Mucosa of gallbladder (tissue), 1 donor: Measurements from ENCODE around the gene GPBAR1. TPM values are rescaled to one million over a fixed set of nuclear protein-coding genes. Genes with fewer than 3 reads are reported as not detected.

Source experiments
- DNase-seq: peaks from one replicate; pipeline ENCODE4 v3.0.0-alpha.2; 2020; ENCODE audit warnings: low spot score
- total RNA-seq: library from RNA; stranded (reverse); gene quantifications from one replicate; pipeline ENCODE4 v1.2.1, GENCODE V29; 2021
- donor health status: DM: no; HTN: no; CAD: no.

Gene GPBAR1
- total RNA-seq, 1 donor from 2014 or later, result 49.3 TPM

DNA sequence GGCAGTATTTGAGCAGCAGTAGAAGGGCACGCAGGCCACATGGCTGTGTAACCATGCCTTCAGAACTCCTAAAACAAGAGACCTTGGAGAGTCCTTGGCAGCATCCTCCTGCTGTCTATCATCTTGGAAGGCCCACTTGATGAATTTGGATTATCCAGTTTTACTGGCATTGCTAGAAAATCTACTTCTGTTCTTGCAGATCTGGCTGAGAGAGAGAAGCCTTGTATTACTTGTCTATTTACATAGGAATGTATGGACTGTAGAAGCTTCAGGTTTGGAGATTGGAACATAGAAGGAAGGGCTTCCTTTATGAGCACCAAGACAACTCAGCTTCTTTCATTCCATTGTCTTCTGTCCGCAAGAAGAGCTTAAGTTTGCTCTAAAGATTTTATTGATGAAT, 16.1 kb upstream of the GPBAR1 start:
- DNase-seq, result no peak

DNA sequence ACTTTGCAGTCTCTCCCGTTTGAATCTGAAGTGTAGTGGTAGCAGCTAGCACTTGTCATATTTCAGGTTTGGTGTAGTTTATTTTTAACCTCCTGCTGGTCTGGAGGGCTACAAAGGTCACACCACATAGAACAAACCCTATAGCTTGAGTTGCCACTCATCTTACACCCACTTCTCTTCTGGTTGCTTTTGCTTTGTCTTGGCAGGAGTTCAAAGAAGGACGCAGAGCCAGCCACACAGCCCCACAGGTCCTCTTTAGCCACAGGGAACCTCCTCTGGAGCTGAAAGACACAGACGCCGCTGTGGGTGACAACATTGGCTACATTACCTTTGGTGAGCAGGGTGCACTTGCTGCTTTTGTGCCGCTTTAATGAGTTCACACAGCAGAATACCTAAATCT, 15.6 kb upstream of the GPBAR1 start:
- no peak for DNase-seq

DNA sequence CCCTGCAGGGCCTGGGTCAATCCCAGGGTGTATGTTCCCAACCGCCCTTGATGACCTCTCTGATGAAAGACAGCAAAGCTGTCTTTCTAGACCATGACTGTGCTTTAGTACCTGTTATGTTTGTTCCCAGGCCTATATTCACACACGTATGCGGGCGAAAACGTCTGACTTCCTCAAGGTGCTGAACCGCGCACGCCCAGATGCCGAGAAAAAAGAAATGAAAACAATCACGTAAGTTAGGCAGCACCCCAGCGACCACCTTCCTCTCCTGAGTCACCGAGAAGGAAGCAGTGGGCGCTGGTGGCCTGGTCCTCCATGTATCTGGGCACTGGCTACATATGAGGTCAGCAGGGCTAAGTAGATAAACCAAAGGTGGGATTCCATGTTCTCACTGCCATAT, 11.1 kb upstream of the GPBAR1 start:
- DNase-seq, result no peak

DNA sequence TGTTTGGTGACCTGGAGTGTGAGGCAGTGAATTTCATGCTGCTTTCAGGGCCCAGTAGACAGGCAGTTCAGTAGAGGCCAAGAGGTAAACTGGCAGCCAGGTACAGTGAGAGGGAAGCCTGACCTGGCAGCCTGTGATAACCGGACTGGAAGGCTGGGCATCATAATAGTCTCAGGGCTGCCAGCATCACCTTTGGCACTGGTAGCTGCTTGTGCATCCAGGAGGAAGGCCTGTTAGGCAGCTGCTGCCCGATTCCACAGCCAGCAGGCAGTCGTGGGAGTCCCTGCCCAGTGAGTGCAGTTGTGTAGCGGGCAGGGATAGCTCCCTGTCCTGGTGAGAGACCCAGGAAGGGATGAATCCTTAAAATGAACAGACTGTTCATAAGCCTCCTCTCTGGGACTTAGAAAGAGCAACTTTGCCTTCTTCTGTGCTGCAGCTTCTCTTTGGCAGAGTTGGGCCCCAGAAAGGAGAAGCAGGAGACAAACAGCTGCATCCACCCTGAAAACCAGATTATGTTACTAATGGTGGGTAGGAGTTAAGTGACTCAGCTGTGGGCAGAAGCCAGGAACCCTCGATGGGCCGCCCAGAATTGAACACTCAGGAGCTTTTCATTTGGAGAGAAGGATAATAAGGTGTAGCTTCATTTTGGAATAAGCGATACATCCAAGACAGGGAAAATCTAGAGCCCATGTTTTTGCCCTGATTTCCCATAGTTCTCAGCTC, 8.1 kb upstream of the GPBAR1 start:
- DNase-seq, result no peak

DNA sequence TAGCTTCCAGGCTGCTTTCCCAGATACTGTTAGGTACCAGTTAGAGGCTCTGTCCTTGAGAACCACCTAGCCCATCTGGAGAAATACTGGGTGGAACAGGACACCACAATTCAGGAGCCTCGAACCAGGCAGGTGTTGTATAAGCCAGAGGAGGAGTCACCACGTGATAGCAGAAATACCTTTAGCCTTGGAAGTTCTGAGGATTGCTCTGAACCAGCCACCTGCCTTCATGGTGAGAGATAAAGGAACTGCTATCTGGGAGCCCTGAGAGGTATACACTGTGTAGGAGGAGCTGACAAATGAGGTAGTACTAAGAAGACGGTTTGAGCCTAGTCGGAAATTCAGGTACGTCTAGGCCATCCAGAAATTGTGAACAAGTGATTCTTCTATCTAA, 7.6 kb upstream of the GPBAR1 start:
- no peak for DNase-seq

DNA sequence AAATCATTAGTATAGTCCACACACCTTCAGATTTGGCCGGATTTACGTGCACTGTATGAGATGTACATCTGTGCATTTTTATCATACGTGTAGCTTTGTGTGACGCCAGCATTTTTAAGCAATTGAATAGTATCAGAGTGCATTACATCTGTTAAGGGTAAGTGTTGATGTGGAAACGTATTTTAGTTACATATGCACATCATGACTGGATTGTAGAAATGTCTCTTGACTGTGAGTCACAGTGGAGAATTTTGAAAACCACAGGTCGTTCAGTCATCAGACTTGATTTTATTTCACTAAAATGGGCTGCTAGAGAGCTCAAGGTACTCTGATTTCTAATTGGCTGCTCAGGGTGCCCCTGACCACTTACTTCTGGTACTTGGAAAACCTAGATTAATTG, 5.4 kb upstream of the GPBAR1 start:
- no peak for DNase-seq

DNA sequence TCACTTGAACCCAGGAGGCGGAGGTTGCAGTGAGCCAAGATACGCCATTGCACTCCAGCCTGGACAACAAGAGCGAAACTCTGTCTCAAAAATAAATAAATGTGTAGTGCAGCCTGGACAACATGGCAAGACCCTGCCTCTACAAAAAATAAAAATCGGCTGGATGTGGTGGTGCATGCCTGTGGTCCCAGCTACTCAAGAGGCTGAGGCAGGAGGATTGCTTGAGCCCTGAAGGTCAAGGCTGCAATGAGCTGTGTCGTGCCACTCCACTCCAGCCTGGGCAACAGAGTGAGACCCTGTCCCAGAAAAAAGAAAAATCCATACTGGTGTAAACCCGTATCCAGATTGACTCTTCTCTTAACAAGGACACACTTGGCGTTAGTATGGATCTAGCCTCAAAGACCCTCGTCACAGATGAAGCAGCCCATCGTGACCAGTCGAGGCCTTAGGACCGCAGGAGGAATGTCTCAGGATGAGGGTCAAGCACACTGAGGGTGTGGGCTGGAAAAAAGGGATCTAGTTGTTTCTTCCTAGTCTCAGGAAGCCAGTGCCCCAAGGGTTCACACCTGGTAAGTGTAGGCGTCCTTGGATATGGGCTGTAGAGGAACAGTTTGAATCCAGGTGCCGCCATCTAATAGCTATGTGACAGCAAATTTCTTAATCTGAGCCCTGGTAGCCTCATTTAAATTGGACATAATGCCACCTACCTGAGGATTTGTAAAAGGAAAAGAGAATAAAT, 4.0 kb upstream of the GPBAR1 start:
- no peak for DNase-seq

DNA sequence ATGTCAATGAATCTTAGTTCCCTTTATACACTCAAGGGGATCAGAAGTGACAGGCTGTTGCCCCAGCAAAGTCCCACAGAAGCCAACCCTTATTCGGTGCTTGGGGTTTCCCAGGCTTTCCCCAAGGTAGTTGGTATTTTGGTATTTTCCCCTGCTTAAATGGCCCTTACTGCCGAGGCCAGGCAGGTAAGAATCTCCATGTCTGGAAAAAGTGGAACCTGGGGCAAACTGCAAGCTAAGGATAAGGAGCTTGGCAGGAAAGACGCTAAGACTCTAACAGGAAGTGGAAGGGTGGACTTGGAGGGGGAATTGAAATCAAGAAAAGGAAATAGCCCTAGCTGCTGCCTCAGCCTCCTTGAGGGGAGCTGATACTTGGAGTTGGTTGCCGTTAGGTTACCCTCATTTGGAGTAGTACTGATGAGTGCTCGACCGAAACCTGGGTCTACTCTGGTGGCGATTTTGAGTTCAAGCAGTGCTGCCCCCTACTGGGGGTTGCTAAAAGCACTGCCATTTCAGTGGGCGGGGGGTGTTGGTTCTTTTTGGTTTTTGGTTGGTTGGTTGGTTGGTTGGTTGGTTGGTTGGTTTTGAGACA, 3.3 kb upstream of the GPBAR1 start:
- no peak for DNase-seq

DNA sequence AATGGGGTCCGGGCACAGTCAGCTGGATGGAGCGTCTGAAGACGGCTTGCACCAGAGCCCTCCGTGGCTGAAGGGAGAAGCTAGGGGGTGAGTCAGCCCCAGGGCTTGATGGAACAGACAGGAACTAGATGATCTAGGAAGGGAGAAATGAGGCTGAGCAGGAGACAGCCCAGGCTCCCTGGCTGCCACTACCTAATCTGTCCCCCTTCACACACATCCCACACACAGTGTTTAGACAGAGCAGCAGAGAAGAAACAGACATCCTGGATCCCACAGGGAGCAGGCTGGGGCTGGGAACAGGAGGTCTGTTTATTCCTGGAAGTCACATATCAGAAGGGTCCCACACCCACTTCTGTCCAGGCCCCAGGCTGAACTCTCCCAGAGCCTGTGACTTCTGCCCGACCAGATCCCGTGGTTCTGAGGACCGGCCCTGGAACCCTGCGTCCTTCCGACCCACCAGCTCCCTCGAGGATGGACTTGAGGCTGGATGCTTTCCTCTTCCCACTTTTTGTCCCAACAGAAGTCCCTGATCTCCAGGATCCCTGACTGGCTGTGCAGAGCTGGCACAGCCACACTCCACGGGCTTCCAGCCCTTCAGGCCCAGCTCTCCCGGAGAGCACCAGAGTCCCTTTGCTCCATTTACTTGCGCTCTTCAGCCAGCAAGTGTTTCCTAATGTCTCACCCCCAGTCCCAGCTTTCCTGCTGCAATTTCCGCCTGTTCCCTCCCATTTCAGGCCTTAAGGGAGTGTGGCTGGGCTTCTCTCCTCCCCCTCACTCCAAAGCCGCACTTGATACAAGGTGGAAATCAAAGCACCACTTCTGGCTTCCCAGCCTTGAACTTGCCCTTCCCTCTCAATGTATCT, 1.5 kb upstream of the GPBAR1 start:
- DNase-seq, result peak; percentile 79

DNA sequence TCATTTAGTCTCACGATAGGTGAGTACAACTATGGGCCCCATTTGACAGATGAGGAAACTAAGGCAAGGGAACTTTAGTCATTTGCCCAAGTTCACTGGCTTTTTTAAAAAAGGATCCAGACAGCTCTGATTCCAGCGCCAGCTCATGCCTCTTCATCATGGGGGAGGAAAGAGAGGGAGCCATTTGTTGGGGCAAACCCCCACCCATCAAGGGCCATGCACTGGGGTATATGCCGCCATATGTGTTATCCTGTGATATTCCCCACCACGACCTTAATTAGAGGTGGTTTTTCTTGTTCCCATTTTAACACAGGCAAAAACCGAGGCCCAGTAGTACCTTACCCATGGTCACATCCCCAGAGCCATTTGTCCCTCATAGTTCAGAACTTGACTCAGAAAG, 649 bp upstream of the GPBAR1 start:
- DNase-seq, result no peak

DNA sequence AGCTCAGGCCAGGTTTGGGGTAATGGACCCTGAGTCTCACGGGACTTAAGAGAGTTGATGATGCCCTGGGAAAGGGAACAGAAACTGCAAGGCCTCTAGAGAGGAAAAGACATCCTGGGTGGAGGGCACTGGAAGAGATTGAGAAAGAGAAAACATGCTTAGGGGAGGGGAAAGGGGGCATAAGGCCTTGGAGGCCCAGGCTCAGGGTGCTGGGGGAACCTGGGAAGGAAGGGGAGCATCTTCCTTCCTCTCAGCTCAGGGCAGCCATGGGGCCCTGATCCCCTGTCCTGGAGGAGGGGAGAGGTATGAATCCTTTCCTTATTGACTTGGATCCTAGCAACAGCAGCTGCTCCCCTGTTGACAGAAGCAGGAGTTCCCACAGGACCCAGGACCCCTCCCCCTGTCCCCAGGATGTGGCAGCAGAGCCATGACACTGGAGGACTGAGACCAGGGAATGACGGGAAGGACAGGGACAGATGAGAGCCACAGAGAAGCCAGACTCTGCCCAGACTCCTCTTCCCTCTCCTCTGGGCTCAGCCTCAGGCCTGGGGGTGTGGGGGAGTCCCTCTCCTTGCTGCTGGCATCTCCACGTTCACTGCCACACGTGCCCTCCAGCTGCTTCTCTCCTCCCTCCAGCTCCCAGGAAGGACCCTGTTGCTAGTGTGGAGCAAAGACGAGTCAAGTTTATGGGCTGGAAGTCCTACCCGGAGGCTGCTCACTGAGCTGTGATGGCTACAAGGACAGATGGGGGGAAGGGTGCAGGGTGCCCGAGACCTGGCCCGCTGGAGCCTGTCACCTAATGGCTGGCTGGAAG, 815 bp downstream of the GPBAR1 start:
- no peak for DNase-seq

DNA sequence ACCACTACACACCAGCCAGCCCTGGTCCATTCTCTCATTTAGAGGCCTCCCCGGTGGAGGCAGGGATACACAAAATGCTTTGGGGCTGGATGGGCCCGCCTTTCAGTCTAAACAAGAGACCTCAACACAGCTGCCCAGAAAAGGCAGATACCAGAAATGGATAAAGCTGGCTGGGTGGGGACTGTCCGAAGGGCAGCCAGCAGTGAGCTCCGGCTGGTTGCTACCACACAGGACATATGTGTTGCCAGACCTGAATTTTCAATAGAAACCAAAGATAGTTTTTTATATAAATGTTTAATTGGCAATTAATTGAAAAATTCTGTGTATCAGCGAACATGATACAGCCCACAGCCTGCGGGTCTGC, 1.4 kb downstream of the GPBAR1 start:
- DNase-seq, result no peak

DNA sequence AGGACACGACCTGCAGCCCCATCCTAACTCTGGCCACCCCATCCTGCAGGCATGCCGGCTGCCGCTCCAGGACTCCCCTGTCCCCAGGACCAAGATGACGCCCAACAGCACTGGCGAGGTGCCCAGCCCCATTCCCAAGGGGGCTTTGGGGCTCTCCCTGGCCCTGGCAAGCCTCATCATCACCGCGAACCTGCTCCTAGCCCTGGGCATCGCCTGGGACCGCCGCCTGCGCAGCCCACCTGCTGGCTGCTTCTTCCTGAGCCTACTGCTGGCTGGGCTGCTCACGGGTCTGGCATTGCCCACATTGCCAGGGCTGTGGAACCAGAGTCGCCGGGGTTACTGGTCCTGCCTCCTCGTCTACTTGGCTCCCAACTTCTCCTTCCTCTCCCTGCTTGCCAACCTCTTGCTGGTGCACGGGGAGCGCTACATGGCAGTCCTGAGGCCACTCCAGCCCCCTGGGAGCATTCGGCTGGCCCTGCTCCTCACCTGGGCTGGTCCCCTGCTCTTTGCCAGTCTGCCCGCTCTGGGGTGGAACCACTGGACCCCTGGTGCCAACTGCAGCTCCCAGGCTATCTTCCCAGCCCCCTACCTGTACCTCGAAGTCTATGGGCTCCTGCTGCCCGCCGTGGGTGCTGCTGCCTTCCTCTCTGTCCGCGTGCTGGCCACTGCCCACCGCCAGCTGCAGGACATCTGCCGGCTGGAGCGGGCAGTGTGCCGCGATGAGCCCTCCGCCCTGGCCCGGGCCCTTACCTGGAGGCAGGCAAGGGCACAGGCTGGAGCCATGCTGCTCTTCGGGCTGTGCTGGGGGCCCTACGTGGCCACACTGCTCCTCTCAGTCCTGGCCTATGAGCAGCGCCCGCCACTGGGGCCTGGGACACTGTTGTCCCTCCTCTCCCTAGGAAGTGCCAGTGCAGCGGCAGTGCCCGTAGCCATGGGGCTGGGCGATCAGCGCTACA, 2.1 kb downstream of the GPBAR1 start:
- DNase-seq, result no peak

DNA sequence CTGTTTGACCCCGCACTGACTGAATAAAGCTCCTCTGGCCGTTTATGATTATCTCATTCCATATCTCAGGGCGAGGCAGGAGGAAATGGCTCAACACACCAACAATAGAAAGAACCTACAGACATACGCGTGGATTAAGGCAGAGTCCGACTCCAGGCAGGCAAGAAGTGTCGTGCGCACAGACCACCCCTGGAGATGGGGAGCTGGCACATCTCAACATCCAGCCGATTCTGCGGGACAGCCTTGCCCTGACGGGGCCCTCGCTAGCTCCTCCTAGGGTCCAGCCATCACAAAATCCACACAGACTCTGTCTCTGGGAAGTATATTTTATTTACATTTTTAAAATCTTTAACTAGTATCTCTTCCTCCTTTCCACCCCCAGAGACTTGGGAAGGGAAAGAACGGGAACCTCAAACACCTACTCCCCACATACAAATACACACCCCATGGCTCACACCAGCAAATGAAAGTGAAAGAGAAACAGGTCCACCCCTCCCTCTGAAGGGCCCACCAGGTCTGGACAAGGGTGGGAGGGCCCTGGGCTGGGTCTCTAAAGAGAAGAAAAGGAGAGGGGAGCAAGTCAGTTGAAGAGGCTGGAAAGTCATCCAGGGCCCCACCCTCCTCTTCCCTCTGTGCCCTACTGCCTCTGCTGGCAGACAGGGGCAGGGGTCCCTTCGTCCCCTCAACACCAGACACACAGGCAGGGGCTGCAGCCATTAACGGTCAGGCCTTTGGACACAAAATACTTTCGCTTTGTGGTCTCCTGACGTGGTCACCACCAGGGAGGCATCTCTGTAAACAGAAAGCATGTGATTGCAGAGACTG, 3.2 kb downstream of the GPBAR1 start:
- no peak for DNase-seq

DNA sequence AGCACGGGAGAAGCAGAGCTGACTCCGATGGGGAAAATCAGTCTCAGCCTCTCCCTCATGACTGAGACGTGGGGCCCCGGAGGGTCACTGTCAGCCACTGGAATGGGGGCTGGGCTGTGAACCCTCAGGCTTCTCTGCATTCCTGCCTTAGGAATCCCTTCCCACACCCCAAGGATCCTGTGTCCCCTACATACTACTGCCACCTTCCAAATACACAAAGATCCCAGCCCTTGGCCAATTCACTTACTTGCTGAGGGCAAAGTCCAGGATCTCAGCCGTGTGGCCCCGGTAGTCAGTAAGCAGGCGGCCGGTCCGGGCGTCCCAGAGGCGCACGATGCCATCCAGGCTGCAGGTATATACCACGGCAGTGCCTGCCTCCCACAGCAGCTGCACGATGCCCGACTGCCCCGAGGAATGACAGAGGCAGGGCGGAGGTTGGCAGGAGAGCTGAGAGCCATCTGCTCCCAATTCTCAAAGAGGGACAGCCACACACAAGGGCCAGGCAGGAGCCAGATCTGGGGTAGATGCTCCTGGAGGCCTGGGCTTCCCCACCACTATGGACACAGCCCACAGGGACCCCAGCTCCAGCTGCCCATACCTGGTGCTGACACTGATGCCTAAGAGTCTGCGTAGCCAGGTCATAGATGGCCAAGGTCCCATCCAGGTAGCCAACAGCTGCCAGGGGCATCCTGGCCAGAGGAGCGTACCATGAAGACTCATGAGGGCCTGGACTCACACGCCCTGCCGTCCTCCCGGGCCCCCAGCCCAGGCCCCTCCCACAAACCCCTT, 4.2 kb downstream of the GPBAR1 start:
- peak; percentile 70 for DNase-seq

DNA sequence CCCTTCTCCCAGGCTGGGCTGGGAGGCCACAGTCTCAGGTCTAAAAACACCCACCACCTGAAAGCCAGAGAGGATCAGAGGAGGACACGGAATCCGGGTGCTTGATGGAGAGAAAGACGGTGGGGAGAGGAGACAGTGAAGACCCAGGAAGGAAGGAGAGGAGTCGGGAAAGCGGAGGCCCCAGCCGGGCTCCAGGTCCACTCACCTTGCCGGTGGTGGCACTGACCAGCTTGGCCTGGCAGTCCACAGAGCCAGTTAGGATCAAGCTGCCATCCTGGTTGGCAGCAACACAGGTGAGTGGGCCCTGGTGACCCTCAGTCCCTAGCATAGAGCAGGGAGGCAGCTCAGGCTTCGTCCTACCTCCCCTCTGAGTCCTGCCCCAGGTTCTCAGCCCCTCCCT, 4.8 kb downstream of the GPBAR1 start:
- DNase-seq, result no peak

DNA sequence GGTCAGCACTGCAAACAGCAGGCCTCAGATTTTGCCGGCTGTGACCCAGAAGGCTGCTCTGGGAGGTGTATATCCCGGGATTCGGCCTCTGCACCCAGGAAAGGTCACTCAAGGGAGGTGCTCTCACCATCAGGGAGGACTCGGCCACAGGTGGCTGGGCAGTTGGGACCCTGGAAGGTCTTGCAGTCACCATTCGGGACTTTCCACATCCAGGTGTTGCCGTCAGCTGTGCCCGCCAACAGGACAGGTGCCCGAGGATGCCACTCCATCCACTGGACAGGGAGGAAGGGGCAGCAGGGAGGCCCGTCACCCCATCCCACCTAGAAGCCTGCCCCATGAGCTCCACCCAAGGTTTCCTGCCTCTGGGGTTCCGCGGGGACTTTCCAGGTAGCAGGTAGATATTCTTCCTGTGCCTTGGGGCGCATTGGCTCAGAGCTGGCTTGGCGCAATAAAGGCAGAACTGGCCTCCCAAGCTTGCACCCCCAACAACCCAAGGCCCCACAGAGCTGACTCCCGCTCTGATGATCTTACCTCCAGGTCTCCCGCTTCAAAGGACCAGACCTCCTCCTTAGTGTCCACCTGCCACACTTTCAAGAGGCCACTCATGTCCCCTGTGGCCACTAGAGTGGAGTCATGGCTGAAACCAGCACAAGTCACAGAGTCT, 5.6 kb downstream of the GPBAR1 start:
- DNase-seq, result no peak

DNA sequence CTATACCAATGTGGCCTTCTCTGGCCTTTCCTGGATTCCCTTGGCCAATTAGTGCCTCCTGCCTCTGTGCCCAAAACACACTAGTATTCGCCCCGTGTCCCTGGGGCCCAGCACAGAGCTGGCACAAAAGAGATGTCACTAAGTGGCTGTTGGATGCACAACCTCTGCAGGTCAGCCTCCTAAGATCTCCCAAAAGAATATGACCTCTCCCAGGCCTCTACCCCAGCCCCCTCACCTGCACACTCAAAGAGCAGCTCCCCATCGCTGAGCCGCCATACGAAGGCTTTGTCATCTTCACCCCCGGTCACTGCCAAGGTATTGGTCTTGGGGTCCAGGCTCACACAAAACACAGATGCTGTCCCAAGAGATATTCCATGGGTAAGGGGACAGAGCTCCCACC, 6.4 kb downstream of the GPBAR1 start:
- no peak for DNase-seq
